NCI-H446 (cell line): Measurements from ENCODE around the gene MTUS2.

Experiments used
- DNase-seq, 2 experiments: peaks; one replicate each; lab custom pipeline; 2025; lab: John Stamatoyannopoulos, UW

MTUS2 gene

GRCh38 chr13:29484796-29485195 lies 664.7 kb downstream of the MTUS2 start:
- no peak for DNase-seq

- DNase-seq = no peak
Measured at GRCh38 chr13:29486551-29486950, 666.4 kb downstream of the MTUS2 start.

- DNase-seq = no peak
Measured at GRCh38 chr13:29487466-29488454, 667.6 kb downstream of the MTUS2 start.

GRCh38 chr13:29489650-29490560 lies 669.8 kb downstream of the MTUS2 start:
- no peak for DNase-seq

GRCh38 chr13:29490561-29490885 lies 670.4 kb downstream of the MTUS2 start:
- DNase-seq = no peak

- DNase-seq = no peak
Measured at GRCh38 chr13:29491248-29491647, 671.1 kb downstream of the MTUS2 start.

GRCh38 chr13:29493796-29494195 lies 673.7 kb downstream of the MTUS2 start:
- DNase-seq = no peak

GRCh38 chr13:29494520-29494919 lies 674.4 kb downstream of the MTUS2 start:
- no peak for DNase-seq

- DNase-seq = no peak
Measured at GRCh38 chr13:29496241-29496712, 676.1 kb downstream of the MTUS2 start.

- DNase-seq = no peak
Measured at GRCh38 chr13:29497137-29497654, 677.1 kb downstream of the MTUS2 start.

- DNase-seq = no peak
Measured at GRCh38 chr13:29498426-29499040, 678.4 kb downstream of the MTUS2 start.

GRCh38 chr13:29499506-29500165 lies 679.5 kb downstream of the MTUS2 start:
- no peak for DNase-seq

GRCh38 chr13:29500386-29500785 lies 680.2 kb downstream of the MTUS2 start:
- no peak for DNase-seq

GRCh38 chr13:29501674-29502073 lies 681.5 kb downstream of the MTUS2 start:
- no peak for DNase-seq

GRCh38 chr13:29502391-29503008 lies 682.4 kb downstream of the MTUS2 start:
- DNase-seq = no peak

- DNase-seq = no peak
Measured at GRCh38 chr13:29503041-29503837, 683.1 kb downstream of the MTUS2 start.

GRCh38 chr13:29504691-29505090 lies 684.6 kb downstream of the MTUS2 start:
- no peak for DNase-seq

- DNase-seq = no peak
Measured at GRCh38 chr13:29505511-29505910, 685.4 kb downstream of the MTUS2 start.

GRCh38 chr13:29505950-29506349 lies 685.8 kb downstream of the MTUS2 start:
- no peak for DNase-seq

GRCh38 chr13:29507356-29507755 lies 687.2 kb downstream of the MTUS2 start:
- no peak for DNase-seq
